Uterus (tissue), 4 donors: ENCODE results near the gene ZNF839. TPM values are rescaled to one million over a fixed set of nuclear protein-coding genes. Genes with fewer than 3 reads are reported as not detected.

Experiments
- DNase-seq, 2 donors: peaks; one replicate each; pipeline ENCODE4 v3.0.0-alpha.2; 2019 to 2020
- H3K27ac ChIP-seq, 2 donors: fragments of 200-600 bp; sonication (generic); 1 replicate in 1 of 2; 2 replicates in 1 of 2; pipeline ENCODE4 v1.5.1; 2016 to 2018
- H3K27me3 ChIP-seq, 2 donors: fragments of 200-600 bp; sonication (generic); one replicate each; pipeline ENCODE4 v1.5.1; 2018 to 2019; ENCODE audit warnings: control low read depth in 1 of 2
- H3K36me3 ChIP-seq, 2 donors: fragments of 200-600 bp; sonication (generic); one replicate each; pipeline ENCODE4 v1.5.1; 2019; ENCODE audit warnings: control low read depth in 1 of 2
- H3K4me1 ChIP-seq, 2 donors: fragments of 200-600 bp; sonication (generic); one replicate each; pipeline ENCODE4 v1.5.1; 2018 to 2019; ENCODE audit warnings: control low read depth in 1 of 2
- H3K4me3 ChIP-seq, 2 donors: fragments of 200-600 bp; sonication (generic); 1 replicate in 1 of 2; 2 replicates in 1 of 2; pipeline ENCODE4 v1.5.1; 2018 to 2019; ENCODE audit warnings: mild to moderate bottlenecking in 1 of 2
- H3K9me3 ChIP-seq, 2 donors: fragments of 200-600 bp; sonication (generic); one replicate each; pipeline ENCODE4 v1.5.1; 2019; ENCODE audit warnings: control low read depth in 1 of 2
- POLR2A ChIP-seq, 2 donors: fragments of 450-650 bp; IDR thresholded peaks; one replicate each; pipeline ENCODE4 v1.6.1; 2016; ENCODE audit warnings: antibody characterized with exemption in 2 of 2, mild to moderate bottlenecking in 1 of 2, moderate library complexity in 1 of 2
- intact Hi-C: fragments of 100-400 bp; cut with DNase I; formaldehyde crosslinking; loops from one replicate; pipeline ENCODE4 v1.15.1; 2023; ENCODE audit warnings: low total_unique reads
- total RNA-seq, 4 donors: library from RNA; depleted of rRNA in 3 of 4; stranded (reverse); fragments of >200 nt in 3 of 4; gene quantifications; one replicate each; pipeline versions ENCODE4 v1.1.0 to v1.2.4, GENCODE V29; 2014 to 2023
- TF ChIP-seq, protein P1 (sequence below), 4 experiments: fragments of 200-600 bp in 2 of 4; fragments of 450-650 bp in 2 of 4; sonication (generic) in 2 of 4; IDR thresholded peaks; one replicate each; pipeline ENCODE4 v1.5.1; 2016 to 2019; ENCODE audit warnings: antibody characterized with exemption in 4 of 4, mild to moderate bottlenecking in 2 of 4, moderate library complexity in 1 of 4
- donor health status: DM: yes; HTN: yes; CAD: no.

The ZNF839 gene
- total RNA-seq, 4 donors from 2014 or later, result 0.29 to 12.8 (median 6.4) TPM

DNA sequence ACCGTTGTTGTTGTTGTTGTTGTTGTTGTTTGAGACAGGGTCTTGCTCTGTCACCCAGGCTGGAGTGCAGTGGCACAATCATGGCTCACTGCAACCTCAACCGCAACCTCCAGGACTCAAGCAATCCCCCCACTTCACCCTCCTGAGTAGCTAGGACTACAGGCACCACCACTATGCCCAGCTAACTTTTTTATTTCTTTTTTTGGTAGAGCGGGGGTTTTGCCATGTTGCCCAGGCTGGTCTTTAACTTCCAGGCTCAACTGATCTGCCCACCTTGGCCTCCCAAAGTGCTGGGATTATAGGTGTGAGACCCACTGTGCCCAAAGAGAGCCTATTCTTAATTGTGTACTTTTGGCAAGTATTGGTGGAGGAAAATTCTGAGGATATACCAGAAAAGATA is 40.3 kb upstream of the ZNF839 start:
- H3K27me3 ChIP-seq, result no peaks in the 10 kb centered on the region
- no peaks in the 10 kb centered on the region for H3K9me3 ChIP-seq
- TF ChIP-seq, protein P1, sequence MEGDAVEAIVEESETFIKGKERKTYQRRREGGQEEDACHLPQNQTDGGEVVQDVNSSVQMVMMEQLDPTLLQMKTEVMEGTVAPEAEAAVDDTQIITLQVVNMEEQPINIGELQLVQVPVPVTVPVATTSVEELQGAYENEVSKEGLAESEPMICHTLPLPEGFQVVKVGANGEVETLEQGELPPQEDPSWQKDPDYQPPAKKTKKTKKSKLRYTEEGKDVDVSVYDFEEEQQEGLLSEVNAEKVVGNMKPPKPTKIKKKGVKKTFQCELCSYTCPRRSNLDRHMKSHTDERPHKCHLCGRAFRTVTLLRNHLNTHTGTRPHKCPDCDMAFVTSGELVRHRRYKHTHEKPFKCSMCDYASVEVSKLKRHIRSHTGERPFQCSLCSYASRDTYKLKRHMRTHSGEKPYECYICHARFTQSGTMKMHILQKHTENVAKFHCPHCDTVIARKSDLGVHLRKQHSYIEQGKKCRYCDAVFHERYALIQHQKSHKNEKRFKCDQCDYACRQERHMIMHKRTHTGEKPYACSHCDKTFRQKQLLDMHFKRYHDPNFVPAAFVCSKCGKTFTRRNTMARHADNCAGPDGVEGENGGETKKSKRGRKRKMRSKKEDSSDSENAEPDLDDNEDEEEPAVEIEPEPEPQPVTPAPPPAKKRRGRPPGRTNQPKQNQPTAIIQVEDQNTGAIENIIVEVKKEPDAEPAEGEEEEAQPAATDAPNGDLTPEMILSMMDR (IDR thresholded peaks at IDR 0.05), result no peak
- TF ChIP-seq POLR2A (IDR thresholded peaks at IDR 0.05), result no peak
- H3K27ac ChIP-seq, result no peak overlapping the region
- no peaks in the 10 kb centered on the region for H3K36me3 ChIP-seq
- intact Hi-C loops, result no loop called here
- no peaks in the 10 kb centered on the region for H3K4me1 ChIP-seq
- DNase-seq, result no peak
- H3K4me3 ChIP-seq, result no peak overlapping the region

DNA sequence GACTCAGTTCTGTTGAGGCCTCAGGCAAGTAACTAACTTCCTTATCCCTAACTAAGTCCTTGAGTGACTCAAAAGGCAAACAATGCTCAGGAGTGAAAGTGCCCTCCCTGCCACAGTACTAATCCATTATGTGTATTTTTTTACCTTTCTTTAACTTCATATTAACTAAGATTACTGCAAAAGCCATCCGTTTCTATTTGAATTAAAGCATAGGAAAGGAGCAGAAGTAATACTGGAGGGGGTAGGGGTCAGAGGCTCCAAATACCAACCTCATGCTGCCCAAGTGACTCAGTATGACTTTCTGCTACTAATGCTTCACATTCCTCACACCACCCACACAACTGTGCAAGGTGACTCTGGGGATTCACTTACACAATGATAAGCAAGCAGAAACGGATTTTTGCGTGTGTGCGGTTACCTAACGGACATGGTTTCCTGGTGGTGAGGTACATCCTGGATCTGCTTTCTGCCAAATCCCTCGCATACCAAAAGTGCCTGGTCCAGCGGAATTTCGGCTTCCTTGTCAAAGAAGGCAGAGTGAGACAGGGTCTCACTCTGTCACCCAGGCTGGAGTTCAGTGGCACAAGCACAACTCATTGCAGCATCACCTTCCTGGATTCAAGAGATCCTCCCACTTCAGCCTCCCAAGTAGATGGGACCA is 39.7 kb upstream of the ZNF839 start:
- intact Hi-C loops, result no loop called here
- Histone ChIP-seq H3K9me3 (no peaks in the 10 kb centered on the region), H3K27ac (no peak overlapping the region), H3K4me1 (no peaks in the 10 kb centered on the region), H3K4me3 (no peak overlapping the region), H3K36me3 (no peaks in the 10 kb centered on the region), H3K27me3 (no peaks in the 10 kb centered on the region)
- TF ChIP-seq, protein P1 (IDR thresholded peaks at IDR 0.05), result no peak
- TF ChIP-seq POLR2A (IDR thresholded peaks at IDR 0.05), result no peak
- DNase-seq, result no peak

- DNase-seq, result no peak
- no peaks in the 10 kb centered on the region for H3K9me3 ChIP-seq
- intact Hi-C loops, result no loop called here
- no peaks in the 10 kb centered on the region for H3K4me1 ChIP-seq
- H3K36me3 ChIP-seq, result no peaks in the 10 kb centered on the region
- H3K4me3 ChIP-seq, result no peak overlapping the region
- no peaks in the 10 kb centered on the region for H3K27me3 ChIP-seq
- H3K27ac ChIP-seq, result no peak overlapping the region
- no peak for TF ChIP-seq POLR2A (IDR thresholded peaks at IDR 0.05)
- TF ChIP-seq, protein P1 (IDR thresholded peaks at IDR 0.05), result no peak
These were observed 39.1 kb upstream of the ZNF839 start for GRCh38 chr14:102280376-102280962.

GRCh38 chr14:102282751-102283465 is 36.6 kb upstream of the ZNF839 start:
- Histone ChIP-seq H3K4me1 (no peaks in the 10 kb centered on the region), H3K27ac (no peak overlapping the region), H3K27me3 (no peaks in the 10 kb centered on the region), H3K9me3 (no peaks in the 10 kb centered on the region), H3K4me3 (no peak overlapping the region), H3K36me3 (no peaks in the 10 kb centered on the region)
- intact Hi-C loops, result no loop called here
- no peak for DNase-seq
- TF ChIP-seq, protein P1 (IDR thresholded peaks at IDR 0.05), result no peak
- no peak for TF ChIP-seq POLR2A (IDR thresholded peaks at IDR 0.05)

GRCh38 chr14:102283631-102284129 is 35.9 kb upstream of the ZNF839 start:
- Histone ChIP-seq H3K27me3 (no peaks in the 10 kb centered on the region), H3K9me3 (no peaks in the 10 kb centered on the region), H3K4me1 (no peaks in the 10 kb centered on the region), H3K27ac (no peak overlapping the region), H3K4me3 (no peak overlapping the region), H3K36me3 (no peaks in the 10 kb centered on the region)
- DNase-seq, result no peak
- intact Hi-C loops, result no loop called here
- TF ChIP-seq, protein P1 (IDR thresholded peaks at IDR 0.05), result no peak
